ENCODE results near the gene ROR2. TPM values are rescaled to one million over a fixed set of nuclear protein-coding genes. Genes with fewer than 3 reads are reported as not detected.

ROR2 gene
- total RNA-seq, 1 donor = 13.8 TPM

GRCh38 chr9:91903126-91903911 is 46.7 kb downstream of the ROR2 start:
- Histone ChIP-seq H3K79me2 (ENCODE audit: insufficient read depth, low read length) (no peaks in the 10 kb centered on the region), H3K9me3 (ENCODE audit: low read depth, low read length) (no peaks in the 10 kb centered on the region), H3K4me2 (ENCODE audit: insufficient read depth, low read length) (no peak overlapping the region), H3K4me3 (ENCODE audit: insufficient read depth, low read length) (no peak overlapping the region), H3K4me1 (ENCODE audit: insufficient read depth, low read length) (peaks cover 3% of the 10 kb centered on the region), H2AFZ (ENCODE audit: low read length) (no peak overlapping the region), H4K20me1 (ENCODE audit: insufficient read depth, low read length) (no peaks in the 10 kb centered on the region), H3K36me3 (ENCODE audit: insufficient read depth, low read length) (no peaks in the 10 kb centered on the region), H3K27ac (ENCODE audit: low read depth, low read length) (no peak overlapping the region), H3K27me3 (ENCODE audit: insufficient read depth, low read length) (peaks cover 14% of the 10 kb centered on the region)
- DNase-seq (ENCODE audit: insufficient read length, low spot score, missing footprints) = no peak
- TF ChIP-seq, protein P1, sequence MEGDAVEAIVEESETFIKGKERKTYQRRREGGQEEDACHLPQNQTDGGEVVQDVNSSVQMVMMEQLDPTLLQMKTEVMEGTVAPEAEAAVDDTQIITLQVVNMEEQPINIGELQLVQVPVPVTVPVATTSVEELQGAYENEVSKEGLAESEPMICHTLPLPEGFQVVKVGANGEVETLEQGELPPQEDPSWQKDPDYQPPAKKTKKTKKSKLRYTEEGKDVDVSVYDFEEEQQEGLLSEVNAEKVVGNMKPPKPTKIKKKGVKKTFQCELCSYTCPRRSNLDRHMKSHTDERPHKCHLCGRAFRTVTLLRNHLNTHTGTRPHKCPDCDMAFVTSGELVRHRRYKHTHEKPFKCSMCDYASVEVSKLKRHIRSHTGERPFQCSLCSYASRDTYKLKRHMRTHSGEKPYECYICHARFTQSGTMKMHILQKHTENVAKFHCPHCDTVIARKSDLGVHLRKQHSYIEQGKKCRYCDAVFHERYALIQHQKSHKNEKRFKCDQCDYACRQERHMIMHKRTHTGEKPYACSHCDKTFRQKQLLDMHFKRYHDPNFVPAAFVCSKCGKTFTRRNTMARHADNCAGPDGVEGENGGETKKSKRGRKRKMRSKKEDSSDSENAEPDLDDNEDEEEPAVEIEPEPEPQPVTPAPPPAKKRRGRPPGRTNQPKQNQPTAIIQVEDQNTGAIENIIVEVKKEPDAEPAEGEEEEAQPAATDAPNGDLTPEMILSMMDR (IDR thresholded peaks at IDR 0.05; ENCODE audit: extremely low read depth, low read depth, low read length) = no peak

DNA sequence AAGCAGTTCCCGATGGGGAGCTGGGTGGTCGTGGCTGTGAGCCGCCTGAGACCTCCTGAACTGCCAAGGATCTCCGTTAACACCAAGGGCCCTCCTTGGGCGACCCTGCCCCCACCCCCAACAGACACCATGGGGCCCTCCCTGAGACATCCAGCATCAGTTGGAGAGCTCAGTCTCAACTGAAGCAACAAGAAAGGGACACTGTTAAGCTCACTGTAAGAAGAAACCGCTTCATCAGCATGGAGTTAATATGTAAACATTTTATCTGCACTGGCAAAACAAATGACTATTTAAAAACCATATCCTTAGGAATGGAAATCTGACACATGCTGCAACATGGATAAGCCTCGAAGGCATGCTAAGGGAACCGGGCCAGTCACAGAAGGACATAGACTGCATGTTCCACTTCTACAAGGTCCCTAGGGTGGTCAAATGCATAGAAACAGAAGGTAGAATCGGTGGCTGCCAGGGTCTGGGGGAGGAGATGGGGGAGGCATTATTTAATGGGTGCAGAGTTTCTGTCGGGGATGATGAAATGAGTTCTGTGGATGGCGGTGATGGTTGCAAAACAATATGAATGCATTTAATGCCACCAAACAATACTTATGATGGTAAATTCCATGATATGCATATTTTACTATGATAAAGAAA is 47.4 kb downstream of the ROR2 start:
- Histone ChIP-seq H3K36me3 (ENCODE audit: insufficient read depth, low read length) (no peaks in the 10 kb centered on the region), H3K27me3 (ENCODE audit: insufficient read depth, low read length) (peaks cover 19% of the 10 kb centered on the region), H3K9me3 (ENCODE audit: low read depth, low read length) (no peaks in the 10 kb centered on the region), H3K79me2 (ENCODE audit: insufficient read depth, low read length) (no peaks in the 10 kb centered on the region), H4K20me1 (ENCODE audit: insufficient read depth, low read length) (no peaks in the 10 kb centered on the region), H3K27ac (ENCODE audit: low read depth, low read length) (no peak overlapping the region), H2AFZ (ENCODE audit: low read length) (no peak overlapping the region), H3K4me3 (ENCODE audit: insufficient read depth, low read length) (no peak overlapping the region), H3K4me1 (ENCODE audit: insufficient read depth, low read length) (peaks cover 3% of the 10 kb centered on the region), H3K4me2 (ENCODE audit: insufficient read depth, low read length) (no peak overlapping the region)
- TF ChIP-seq, protein P1 (IDR thresholded peaks at IDR 0.05; ENCODE audit: extremely low read depth, low read depth, low read length) = no peak
- DNase-seq (ENCODE audit: insufficient read length, low spot score, missing footprints) = peak; percentile 80

GRCh38 chr9:91900797-91901177 is 49.2 kb downstream of the ROR2 start:
- Histone ChIP-seq H3K36me3 (ENCODE audit: insufficient read depth, low read length) (no peaks in the 10 kb centered on the region), H3K79me2 (ENCODE audit: insufficient read depth, low read length) (no peaks in the 10 kb centered on the region), H3K9me3 (ENCODE audit: low read depth, low read length) (no peaks in the 10 kb centered on the region), H3K27ac (ENCODE audit: low read depth, low read length) (no peak overlapping the region), H3K4me2 (ENCODE audit: insufficient read depth, low read length) (no peak overlapping the region), H4K20me1 (ENCODE audit: insufficient read depth, low read length) (no peaks in the 10 kb centered on the region), H3K4me1 (ENCODE audit: insufficient read depth, low read length) (peaks cover 5% of the 10 kb centered on the region), H3K27me3 (ENCODE audit: insufficient read depth, low read length) (peaks cover 13% of the 10 kb centered on the region), H3K4me3 (ENCODE audit: insufficient read depth, low read length) (no peak overlapping the region), H2AFZ (ENCODE audit: low read length) (no peak overlapping the region)
- DNase-seq (ENCODE audit: insufficient read length, low spot score, missing footprints) = no peak
- TF ChIP-seq, protein P1 (IDR thresholded peaks at IDR 0.05; ENCODE audit: extremely low read depth, low read depth, low read length) = no peak

GRCh38 chr9:91900055-91900796 is 49.8 kb downstream of the ROR2 start:
- H3K9me3 ChIP-seq (ENCODE audit: low read depth, low read length) = no peaks in the 10 kb centered on the region
- no peaks in the 10 kb centered on the region for H3K36me3 ChIP-seq (ENCODE audit: insufficient read depth, low read length)
- H3K27ac ChIP-seq (ENCODE audit: low read depth, low read length) = no peak overlapping the region
- DNase-seq (ENCODE audit: insufficient read length, low spot score, missing footprints) = no peak
- TF ChIP-seq, protein P1 (IDR thresholded peaks at IDR 0.05; ENCODE audit: extremely low read depth, low read depth, low read length) = no peak
- no peak overlapping the region for H3K4me2 ChIP-seq (ENCODE audit: insufficient read depth, low read length)
- H4K20me1 ChIP-seq (ENCODE audit: insufficient read depth, low read length) = no peaks in the 10 kb centered on the region
- no peak overlapping the region for H3K4me3 ChIP-seq (ENCODE audit: insufficient read depth, low read length)
- H3K27me3 ChIP-seq (ENCODE audit: insufficient read depth, low read length) = peaks cover 14% of the 10 kb centered on the region
- no peak overlapping the region for H2AFZ ChIP-seq (ENCODE audit: low read length)
- no peaks in the 10 kb centered on the region for H3K79me2 ChIP-seq (ENCODE audit: insufficient read depth, low read length)
- peaks cover 3% of the 10 kb centered on the region for H3K4me1 ChIP-seq (ENCODE audit: insufficient read depth, low read length)

Data from osteoblast (primary cell).